Stimulated activated CD8-positive, alpha-beta memory T cell treated with anti-CD3 and anti-CD28 coated beads, Interleukin-2, amount 100 ng/mL, for 1 hour (primary cell): Measurements from ENCODE around the gene DNAJB4.
A peak's percentile ranks its signal among the peaks of the same experiment; 100 is the strongest.
"Not testable (repeated sequence)": the region's sequence is repeated elsewhere in the genome, so short reads cannot be mapped to it uniquely, and the experiment has no call there.

ENCODE experiments used
- DNase-seq, 2 donors: peaks; one replicate each; pipeline ENCODE4 v3.0.0-alpha.2; 2020; ENCODE audit warnings: low read depth in 2 of 2

The DNAJB4 gene

DNA sequence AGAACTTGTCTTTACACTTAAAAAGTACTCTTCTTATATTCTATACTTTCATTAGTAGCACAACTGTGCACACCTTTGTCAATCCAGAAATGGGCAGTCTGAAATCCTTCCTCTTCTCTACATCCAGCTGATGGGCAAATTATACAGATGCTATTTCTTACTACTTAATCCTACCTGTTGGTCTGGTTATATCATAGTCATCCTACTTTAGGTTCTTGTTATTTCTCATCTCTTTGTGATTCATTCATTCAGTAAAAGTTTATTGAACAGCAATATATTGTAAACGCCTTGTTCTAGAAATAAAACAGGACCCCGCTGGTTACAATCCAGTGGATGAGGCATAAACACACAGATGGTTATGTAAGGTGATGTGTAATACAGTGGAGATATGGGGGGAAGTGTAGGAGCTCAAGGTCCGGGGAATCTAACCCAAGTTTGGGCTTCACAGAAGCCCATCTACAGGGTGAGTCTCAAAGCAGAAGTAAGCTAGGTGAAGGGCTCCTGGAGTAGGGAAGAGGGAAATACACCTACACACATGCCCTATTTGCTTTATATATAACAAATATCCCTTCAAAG, 14.0 kb upstream of the DNAJB4 start:
- no peak for DNase-seq

DNA sequence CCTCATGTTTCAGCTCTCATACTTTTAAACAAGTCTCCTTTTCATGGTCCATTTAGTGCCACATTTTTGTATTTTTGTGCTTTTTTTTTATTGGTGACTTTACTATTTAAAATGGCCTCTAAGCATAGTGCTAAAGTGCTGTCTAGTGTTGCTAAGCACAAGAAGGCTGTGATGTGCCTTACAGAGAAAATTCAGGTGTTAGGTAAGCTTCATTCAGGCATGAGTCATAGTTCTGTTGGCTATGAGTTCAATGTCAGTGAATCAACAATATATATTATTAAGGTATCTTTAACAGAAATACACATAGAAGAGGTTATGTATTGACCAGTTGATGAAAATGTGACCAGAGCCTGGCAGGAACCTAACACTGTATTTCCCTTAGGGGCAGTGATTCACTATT, 13.1 kb upstream of the DNAJB4 start:
- DNase-seq, result no peak

DNA sequence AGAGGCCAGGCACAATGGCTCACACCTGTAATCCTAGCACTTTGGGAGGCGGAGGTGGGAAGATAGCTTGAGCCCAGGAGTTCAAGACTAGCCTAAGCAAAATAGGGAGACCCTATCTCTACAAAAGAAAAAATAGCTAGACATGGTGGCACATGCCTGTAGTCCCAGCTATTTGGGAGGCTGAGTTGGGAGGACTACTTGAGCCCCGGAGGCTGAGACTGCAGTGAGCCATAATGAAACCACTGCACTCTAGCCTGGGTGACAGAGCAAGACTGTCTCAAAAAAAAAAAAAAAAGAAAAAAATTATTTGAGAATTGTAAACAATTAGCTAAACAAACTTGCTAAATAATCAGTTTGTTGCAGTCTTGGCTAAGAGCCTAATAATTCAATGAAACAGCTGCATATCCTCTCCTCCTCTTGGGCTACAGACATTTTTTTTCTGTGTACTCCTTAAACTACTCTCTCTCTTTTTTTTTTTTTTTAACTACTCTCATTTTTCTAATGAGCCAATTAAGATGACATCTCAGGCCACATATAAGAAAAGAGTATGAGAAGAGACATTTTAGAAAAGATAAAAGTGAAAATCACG, 10.5 kb upstream of the DNAJB4 start:
- DNase-seq, result no peak

DNA sequence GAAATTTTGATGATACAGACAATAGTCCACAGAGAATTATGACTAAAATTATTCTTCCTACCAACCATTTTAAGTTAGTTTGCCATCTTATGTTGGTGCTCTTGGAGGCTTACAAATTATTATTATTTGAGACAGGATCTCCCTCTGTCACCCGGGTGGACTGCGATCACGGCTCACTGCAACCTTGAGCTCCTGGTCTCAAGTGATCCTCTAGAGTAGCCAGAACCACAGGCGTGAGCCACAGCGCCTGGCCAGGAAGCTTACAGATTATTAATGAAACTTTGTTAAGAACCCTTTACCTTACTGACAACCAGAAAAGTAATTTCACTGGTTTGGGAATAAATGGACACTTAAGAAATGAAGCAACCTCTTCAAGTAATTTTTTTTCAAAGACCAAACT, 8.0 kb upstream of the DNAJB4 start:
- DNase-seq, result no peak

- DNase-seq, result not testable (repeated sequence)
These were observed 4.2 kb upstream of the DNAJB4 start for GRCh38 chr1:78000536-78000935.

GRCh38 chr1:78003070-78003746, 1.5 kb upstream of the DNAJB4 start:
- no peak for DNase-seq

DNA sequence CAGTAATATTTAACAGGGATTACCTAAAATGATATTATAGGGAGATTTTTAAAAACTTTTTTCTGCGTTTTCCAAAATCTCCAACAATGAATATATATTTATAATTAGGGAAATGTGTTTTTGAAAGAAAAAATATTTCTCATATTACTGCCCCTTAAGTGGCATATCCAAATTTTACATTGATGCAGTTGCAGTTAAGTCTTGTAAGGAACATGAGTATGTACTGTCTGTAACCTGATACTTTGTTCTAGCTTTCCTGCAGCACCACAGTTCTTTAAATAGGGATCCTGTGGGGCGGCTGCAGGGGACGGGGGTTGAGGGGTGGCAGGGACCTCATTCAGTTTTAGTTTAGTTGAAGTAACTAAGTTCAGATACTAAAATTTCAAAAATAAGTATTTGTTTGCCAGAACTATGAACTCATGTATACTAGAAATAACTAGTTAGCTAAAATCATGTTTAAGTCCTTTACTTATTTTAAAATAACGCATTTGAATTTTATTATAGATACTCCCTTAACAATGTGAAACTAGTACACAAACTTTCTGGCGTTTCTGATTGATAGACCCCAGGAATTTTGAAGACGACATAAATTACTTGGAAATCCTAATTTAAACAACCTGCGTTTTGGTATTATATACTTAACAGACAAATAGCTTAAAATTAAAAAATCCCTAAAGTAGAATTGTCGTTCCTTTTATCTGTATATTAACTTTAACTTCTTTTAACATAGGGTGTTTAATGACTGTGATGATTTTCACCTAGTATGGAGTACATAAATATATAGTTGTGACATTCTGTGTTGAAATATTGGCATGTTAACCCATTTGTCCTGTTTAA, 639 bp upstream of the DNAJB4 start:
- DNase-seq, result peak in 1 of 2 donors; percentile 9

DNA sequence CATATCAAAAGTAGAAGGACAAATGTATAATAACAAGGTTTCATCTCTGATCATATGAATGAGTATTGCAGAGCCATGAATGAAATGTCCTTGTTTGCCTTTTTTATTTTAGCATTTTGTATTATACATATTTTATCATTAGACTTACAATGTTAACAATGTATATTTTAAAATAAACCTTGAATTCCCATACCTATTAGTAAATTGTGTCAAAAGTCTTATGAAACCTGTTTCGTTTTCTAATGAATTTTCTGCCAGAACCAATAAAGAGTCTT, 646 bp downstream of the DNAJB4 start:
- no peak for DNase-seq

GRCh38 chr1:78005755-78006154, 1.0 kb downstream of the DNAJB4 start:
- DNase-seq, result no peak

- DNase-seq, result no peak
These were observed 1.8 kb downstream of the DNAJB4 start for GRCh38 chr1:78006521-78006920.

DNA sequence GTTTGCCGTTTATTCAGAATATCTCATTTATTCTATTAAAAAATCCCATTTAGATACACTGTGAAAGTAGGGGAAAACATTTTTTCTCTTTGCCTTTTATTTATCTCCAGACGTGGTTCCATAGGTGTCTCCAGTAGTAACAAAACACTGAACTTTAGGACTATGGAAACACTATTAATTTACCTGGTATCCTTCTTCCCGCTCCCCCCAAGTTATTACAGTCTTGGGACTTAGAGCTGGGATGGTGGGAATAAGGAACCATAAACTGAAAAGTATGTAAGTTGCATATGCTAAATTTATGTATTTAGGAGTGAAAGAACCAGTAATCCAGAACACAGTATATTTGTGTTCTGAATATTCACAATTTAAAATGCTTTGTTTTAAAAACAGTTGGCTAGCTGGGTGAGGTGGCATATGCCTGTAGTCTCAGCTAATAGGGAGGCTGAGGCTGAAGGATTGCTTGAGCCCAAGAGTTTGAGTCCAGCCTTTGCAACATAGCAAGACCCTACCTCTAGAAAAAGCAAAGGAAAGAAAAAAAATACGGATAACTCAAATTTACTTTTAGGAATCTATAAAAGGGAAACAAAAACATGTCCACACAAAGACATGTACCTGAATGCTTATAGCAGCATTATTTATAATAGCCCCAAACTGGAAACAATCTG, 3.1 kb downstream of the DNAJB4 start:
- no peak for DNase-seq

GRCh38 chr1:78009276-78009675, 4.5 kb downstream of the DNAJB4 start:
- DNase-seq, result no peak

DNA sequence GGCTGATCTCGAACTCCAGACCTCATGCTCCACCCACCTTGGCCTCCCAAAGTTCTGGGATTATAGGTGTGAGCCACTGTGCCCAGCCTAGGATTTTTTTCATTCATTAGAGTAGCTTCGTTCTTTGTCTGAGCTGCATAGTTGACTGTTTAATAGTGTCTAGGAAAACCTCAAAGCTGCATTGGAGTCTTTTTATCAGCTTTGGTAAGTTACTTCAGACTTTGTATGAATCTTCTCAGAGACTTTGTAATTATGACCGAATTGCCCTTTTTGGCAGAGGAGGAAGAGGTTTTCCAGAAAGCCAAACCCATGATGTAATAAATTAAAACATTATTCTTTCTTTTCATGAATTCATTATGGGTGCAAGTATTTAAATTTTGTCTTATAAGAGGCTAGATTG, 5.1 kb downstream of the DNAJB4 start:
- no peak for DNase-seq

GRCh38 chr1:78011050-78011449, 6.3 kb downstream of the DNAJB4 start:
- DNase-seq, result no peak

DNA sequence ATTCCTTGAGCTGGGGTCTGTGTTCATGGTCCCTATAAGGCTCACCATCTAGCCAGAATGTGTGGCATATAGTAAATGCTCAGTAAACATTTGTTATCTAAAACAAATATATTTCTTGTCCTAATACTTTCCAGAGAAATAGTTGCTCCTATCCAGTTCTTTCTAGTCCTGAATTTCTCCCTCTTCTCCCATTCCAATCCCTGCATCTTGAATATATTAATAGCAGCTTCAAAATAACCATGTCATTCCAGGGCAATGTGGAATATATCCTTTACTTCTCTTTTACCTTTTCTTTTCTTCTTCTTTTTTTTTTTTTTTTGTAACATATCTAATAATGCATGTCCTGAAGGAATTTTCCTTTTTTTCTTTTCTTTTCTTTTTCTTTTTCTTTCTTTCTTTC, 10.4 kb downstream of the DNAJB4 start:
- DNase-seq, result no peak

DNA sequence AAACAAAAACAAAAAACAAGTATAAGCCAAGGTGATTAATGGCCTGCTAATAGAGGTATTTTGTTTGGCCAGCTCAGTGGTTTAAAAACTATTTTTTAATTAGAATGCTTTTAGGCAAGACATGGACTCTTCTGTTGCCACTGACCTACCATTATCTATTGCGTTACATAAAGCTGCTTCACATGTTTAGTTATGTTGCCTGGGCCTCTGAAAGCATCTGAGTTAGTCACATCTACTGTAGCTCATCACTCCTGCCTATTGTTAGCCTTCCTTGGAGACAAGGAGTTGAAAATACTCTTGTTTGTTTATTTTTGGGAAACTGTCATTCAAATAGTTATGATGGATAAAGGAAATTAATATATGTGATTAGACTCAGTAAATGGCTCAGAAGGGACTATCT, 14.3 kb downstream of the DNAJB4 start:
- DNase-seq, result no peak

DNA sequence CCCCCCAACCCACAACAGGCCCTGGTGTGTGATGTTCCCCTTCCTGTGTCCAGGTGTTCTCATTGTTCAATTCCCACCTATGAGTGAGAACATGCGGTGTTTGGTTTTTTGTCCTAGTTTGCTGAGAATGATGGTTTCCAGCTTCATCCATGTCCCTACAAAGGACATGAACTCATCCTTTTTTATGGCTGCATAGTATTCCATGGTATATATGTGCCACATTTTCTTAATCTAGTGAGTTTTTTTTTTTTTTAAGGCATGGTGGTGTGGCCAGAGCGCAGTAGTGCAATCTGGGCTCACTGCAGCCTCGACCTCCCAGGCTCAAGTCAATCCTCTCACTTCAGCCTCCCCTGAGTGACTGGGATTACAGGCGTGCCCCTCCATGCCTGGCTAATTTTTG, 16.4 kb downstream of the DNAJB4 start:
- DNase-seq, result not testable (repeated sequence)

DNA sequence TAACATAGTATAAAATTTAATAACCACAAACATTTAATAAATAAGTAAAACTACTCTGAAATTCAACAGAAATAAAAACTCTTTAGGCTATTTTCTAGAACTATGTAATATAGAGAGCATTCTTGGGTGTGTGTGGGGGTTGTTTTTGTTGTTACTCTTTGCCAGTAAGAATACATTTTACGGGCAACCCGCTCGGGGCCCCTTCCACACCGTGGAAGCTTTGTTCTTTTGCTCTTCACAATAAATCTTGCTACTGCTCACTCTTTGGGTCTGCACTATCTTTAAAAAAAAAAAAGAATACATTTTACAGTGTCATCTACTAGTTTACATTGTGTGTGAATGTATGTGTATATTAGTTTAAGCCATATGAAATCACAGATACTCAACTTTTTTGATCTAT, 25.1 kb downstream of the DNAJB4 start:
- no peak for DNase-seq

- no peak for DNase-seq
These were observed 28.5 kb downstream of the DNAJB4 start for GRCh38 chr1:78032996-78033796.

DNA sequence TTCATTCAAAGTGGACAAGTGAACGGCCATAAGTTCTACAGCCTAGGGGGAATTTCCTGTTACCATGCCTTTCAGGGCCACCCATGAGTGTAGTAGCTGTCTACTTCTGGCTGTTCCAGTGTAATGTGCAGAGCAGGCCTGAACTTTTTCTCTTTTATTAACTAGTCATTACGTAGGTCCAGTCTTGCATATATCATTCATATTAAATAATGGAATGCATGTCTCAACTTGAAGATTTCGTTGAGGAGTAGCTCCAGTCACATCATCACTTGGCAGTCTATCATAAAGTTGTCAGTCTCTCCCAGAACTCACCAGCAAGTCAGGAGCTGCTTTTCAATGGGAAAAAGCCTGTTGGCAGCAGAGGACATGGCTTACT, 29.0 kb downstream of the DNAJB4 start:
- DNase-seq, result no peak

GRCh38 chr1:78035121-78035520, 30.4 kb downstream of the DNAJB4 start:
- DNase-seq, result no peak

DNA sequence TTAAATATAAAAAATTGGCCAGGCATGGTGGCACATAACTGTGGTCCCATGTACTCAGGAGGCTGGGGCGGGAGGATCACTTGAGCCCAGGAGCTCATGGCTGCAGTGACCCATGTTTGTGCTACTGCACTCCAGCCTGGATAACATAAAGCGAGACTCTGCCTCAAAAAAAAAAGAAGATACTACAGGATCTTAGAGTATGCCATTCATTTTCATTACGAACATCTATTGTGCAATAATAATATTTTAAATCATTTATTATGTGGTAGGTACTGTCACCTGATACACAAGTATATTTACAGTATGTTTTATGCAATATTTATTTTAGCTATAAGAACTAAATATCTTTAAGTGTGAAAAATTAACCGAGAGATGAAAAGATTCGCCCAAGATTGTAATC, 31.7 kb downstream of the DNAJB4 start:
- no peak for DNase-seq
